Measurements from ENCODE around the gene KNG1. TPM values are rescaled to one million over a fixed set of nuclear protein-coding genes. Genes with fewer than 3 reads are reported as not detected.

KNG1 gene
- total RNA-seq, 4 donors from 2014 or later, result not detected

Small RNAs within 50 kb of the gene (small RNA-seq; reads per million reads assigned to genes)
- gene RF00092 (0 reads per million in 4 donors), gene RNU6-1105P (0 reads per million in 4 donors), gene SNORA4 (0 reads per million in 4 donors), gene SNORA63 (0 reads per million in 4 donors), gene SNORA81 (0 reads per million in 4 donors), gene SNORD2 (0 reads per million in 4 donors)

Other genes starting within 250 kb of the KNG1 start
- 1 to 10 TPM in 3 of 4 donors, under 1 TPM in 1; 0.26 to 2.7 (median 1.6) TPM for gene CRYGS, start 173.0 kb upstream of the KNG1 start, total RNA-seq
- 10 to 100 TPM in 1 of 4 donors, 1 to 10 TPM in 3; 6.9 to 10.5 (median 7.9) TPM for gene TBCCD1, start 150.0 kb upstream of the KNG1 start, total RNA-seq
- 10 to 100 TPM; 39.5 to 65.3 (median 47.3) TPM for gene DNAJB11, start 146.6 kb upstream of the KNG1 start, total RNA-seq
- not detected for gene AHSG, start 104.3 kb upstream of the KNG1 start, total RNA-seq
- 10 to 100 TPM in 1 of 4 donors, 1 to 10 TPM in 1, under 1 TPM in 2; 0.26 to 23.3 (median 5.0) TPM for gene FETUB, start 77.0 kb upstream of the KNG1 start, total RNA-seq
- gene HRG, start 51.3 kb upstream of the KNG1 start, total RNA-seq, result not detected
- gene EIF4A2, start 66.2 kb downstream of the KNG1 start, total RNA-seq, result 100 to 1,000 TPM; 172 to 363 (median 205) TPM
- 10 to 100 TPM in 3 of 4 donors, 1 to 10 TPM in 1; 6.6 to 23.5 (median 15.9) TPM for gene RFC4, start 89.1 kb downstream of the KNG1 start, total RNA-seq
- not detected for gene ADIPOQ, start 125.4 kb downstream of the KNG1 start, total RNA-seq
- gene ST6GAL1, start 213.2 kb downstream of the KNG1 start, total RNA-seq, result 10 to 100 TPM in 2 of 4 donors, 1 to 10 TPM in 2; 6.0 to 44.2 (median 15.2) TPM